Neural crest cell (in vitro differentiated cells): ENCODE data around the gene C17orf58. TPM values are rescaled to one million over a fixed set of nuclear protein-coding genes. Genes with fewer than 3 reads are reported as not detected.
"Not testable (repeated sequence)": the region's sequence is repeated elsewhere in the genome, so short reads cannot be mapped to it uniquely, and the experiment has no call there.

Experiments used
- DNase-seq: peaks from one replicate; pipeline ENCODE4 v3.0.0; 2021; ENCODE audit warnings: low read depth, mixed read lengths, low spot score
- H3K27ac Mint-ChIP-seq: one replicate; pipeline ENCODE4 v1.8.0; 2021; ENCODE audit warnings: mild to moderate bottlenecking, mixed read lengths; ENCODE audit not compliant: unreplicated experiment
- H3K27me3 Mint-ChIP-seq: 2 replicates; pipeline ENCODE4 v1.8.0; 2021; ENCODE audit warnings: low read depth, mild to moderate bottlenecking, mixed read lengths
- H3K36me3 Mint-ChIP-seq: 2 replicates; pipeline ENCODE4 v1.8.0; 2021; ENCODE audit warnings: low read depth, mild to moderate bottlenecking, mixed read lengths
- H3K4me1 Mint-ChIP-seq: 2 replicates; pipeline ENCODE4 v1.8.0; 2021; ENCODE audit warnings: mixed read lengths
- H3K4me3 Mint-ChIP-seq: one replicate; pipeline ENCODE4 v1.8.0; 2021; ENCODE audit warnings: mild to moderate bottlenecking, mixed read lengths
- H3K9me3 Mint-ChIP-seq: 2 replicates; pipeline ENCODE4 v1.8.0; 2021; ENCODE audit warnings: mixed read lengths
- CTCF ChIP-seq: fragments of 200-600 bp; sonication (generic); conservative IDR thresholded peaks from 2 replicates; pipeline ENCODE4 v1.5.0; 2021; ENCODE audit warnings: antibody characterized with exemption, mild to moderate bottlenecking
- long read RNA-seq: library from polyadenylated mRNA; unstranded; transcript quantifications from one replicate; pipeline ENCODE4 v2.0.0, GENCODE V29; 2020
- total RNA-seq: library from RNA; stranded (reverse); gene quantifications from 2 replicates; pipeline ENCODE4 v1.2.1, GENCODE V29; 2021

C17orf58 gene
- total RNA-seq = 16.4 and 18.9 TPM in 2 replicates
- long read RNA-seq, transcript C17orf58-203 (2 exons, 1,654 nt) = minor isoform, 6 of 26 reads
- long read RNA-seq, transcript C17orf58-202 (3 exons, 1,082 nt) = major isoform, 11 of 26 reads
- long read RNA-seq, partial matches to known transcripts = 5 of 26 reads
- long read RNA-seq, other reads (novel, unspliced or antisense) = 3 of 26 reads

DNA sequence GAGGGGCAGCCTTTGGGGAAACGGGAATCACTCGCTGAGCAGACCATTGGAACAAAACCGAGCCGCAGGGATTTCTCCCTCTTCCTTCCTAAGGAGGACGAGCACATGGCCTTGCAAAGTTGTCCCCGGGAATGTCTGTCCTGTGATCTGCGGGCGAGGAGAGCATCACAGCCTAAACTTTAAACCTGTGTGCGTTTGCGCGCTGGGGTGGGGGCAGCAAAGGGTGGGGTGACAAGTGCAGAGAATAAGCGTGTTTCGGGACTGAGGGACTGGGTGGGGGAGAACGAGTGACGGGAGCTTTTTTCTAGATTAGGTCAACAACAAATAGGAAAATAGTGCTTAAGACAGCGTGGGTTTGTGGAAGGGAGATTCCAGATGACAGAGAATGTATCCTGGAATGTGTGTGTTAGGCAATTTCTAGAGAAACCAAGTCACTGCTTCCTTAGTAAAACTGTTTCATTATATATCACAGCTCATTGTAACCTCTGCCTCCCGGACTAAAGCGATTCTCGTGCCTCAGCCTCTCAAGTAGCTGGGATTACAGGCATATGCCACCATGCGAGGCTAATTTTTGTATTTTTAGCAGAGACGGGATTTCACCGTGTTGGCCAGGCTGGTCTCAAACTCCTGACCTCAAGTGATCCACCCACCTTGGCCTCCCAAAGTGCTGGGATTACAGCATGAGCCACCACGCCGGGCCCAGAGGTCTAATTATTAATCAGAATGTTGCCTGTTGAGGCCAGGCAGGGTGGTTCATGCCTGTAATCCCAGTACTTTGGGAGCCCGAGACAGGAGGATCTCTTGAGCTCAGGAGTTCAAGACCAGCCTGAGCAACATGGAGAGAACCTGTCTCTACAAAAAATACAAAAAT is at the start of gene C17orf58:
TSS of gene C17orf58 (minus strand) at position 169 of the 871 bp plus-strand sequence. CDS start 271 bp downstream, outside the sequence.
- Mint-ChIP-seq H3K4me1 (peaks cover 32% of the 10 kb centered on the region), H3K4me3 (peak within 1 kb of the TSS; percentile 90)
- DNase-seq = not testable (repeated sequence)

DNA sequence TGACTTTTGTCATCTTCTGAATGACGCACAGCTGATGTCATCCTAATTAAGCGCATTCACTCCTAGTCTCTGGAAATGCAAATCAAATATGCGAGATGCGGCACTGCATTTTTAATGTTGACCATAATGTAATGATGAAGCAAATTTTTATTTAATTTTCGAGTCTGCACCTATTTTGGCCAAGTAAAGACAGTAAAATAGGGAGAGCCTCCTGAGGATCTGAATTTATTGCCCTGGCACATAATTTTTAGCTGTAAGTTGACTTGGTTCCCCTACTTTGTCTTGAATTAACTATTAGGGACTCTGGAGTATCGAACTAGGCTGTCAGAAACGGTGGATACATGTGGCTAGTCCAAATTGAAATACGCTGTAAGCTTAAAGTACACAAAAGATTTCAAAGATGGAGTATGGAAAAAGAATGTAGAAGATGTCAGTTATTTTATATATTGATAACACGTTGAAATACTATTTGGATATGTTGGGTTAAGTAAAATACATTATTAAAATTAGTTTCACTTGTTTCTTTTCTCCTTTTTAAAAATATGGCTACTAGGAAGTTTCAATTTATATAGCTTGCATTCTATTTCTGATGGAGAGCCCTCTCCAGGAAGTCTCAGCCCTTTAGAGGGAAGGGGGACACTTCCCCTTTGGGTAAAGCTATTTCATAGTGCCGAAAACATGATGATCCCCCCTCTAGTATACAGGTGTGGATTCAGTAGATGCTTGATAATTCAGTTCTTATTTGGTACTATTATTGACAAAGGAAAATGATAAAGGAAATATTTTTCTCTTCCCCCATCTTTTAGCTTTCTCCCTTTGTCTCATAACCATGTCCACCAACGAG is 40.3 kb upstream of the C17orf58 start:
- TF ChIP-seq CTCF = no peak
- Mint-ChIP-seq H3K9me3 (no peaks in the 10 kb centered on the region), H3K27me3 (peaks cover 4% of the 10 kb centered on the region), H3K27ac (peak overlapping the region; percentile 100), H3K4me3 (peak overlapping the region; percentile 99), H3K36me3 (peaks cover 15% of the 10 kb centered on the region), H3K4me1 (peaks cover 46% of the 10 kb centered on the region)
- no peak for DNase-seq

More for the DNA sequence above, at the start of gene C17orf58:
- H3K27ac Mint-ChIP-seq = peak within 1 kb of the TSS; percentile 8
- not testable (repeated sequence) for H3K36me3 Mint-ChIP-seq, H3K9me3 Mint-ChIP-seq
- H3K27me3 Mint-ChIP-seq = peaks cover 27% of the 10 kb centered on the region

DNA sequence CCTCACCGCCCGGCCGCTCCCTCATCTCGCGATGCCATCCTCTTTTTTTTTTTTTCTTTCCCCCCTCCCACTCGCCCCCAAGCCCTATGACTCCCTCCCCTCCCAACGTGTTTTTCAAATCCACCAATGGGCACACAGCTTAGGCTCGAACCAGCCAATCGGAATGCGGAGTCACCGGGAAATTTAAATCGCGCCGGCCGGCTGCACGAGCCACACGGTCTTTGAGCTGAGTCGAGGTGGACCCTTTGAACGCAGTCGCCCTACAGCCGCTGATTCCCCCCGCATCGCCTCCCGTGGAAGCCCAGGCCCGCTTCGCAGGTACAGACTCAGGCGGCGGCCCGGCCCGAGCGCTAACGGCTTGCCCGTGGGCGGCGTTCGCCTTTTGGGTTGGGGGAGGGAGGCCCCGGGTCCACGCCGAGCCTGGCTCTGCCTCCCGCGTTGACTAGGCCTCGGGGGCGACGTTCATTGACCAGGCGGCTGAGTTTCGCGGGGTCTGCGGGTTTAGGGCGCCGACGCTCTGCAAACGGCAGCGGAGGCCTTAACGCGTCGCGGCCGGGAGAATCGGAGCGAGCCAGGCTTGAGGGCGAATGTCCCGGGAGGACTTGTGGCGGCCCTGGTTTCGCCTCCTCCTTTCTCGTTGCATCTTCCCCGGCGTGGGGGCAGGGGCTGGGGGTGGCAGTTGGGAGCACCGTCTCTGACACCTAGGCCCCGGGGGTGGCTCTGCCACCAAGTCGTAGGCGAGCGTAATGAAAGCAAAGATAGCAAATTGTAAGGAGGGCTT is 39.4 kb upstream of the C17orf58 start, which contains the start of gene KPNA2:
TSS of gene KPNA2 (plus strand) at position 213 of the 781 bp plus-strand sequence. CDS start 1,398 bp downstream, outside the sequence.
- DNase-seq = peak; percentile 91
- Mint-ChIP-seq H3K36me3 (peaks cover 14% of the 10 kb centered on the region), H3K4me1 (peaks cover 46% of the 10 kb centered on the region), H3K4me3 (peak within 1 kb of the TSS; percentile 99), H3K27ac (peak within 1 kb of the TSS; percentile 100), H3K9me3 (no peaks in the 10 kb centered on the region), H3K27me3 (peaks cover 4% of the 10 kb centered on the region)
- no peak for TF ChIP-seq CTCF

DNA sequence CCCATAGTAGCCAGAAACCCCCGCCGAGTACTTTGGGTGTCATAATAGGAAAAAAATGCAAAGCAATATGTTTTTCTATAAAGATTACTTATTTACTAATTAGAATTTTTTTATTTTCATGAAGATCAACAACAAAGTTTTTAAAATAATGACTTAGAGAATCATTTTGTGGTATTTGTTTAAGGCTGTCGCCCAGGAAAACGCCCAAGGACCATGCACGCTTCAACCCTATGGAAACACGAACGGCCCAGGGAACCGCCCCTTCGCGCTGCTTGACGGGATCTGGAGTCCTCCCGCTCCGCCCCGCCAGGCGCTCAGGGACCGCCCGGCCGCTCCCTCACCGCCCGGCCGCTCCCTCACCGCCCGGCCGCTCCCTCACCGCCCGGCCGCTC is 38.9 kb upstream of the C17orf58 start:
- Mint-ChIP-seq H3K4me1 (peaks cover 46% of the 10 kb centered on the region), H3K4me3 (peak overlapping the region; percentile 99), H3K36me3 (peaks cover 14% of the 10 kb centered on the region), H3K27ac (no peak overlapping the region), H3K9me3 (no peaks in the 10 kb centered on the region), H3K27me3 (peaks cover 4% of the 10 kb centered on the region)
- DNase-seq = peak; percentile 83
- no peak for TF ChIP-seq CTCF

- Mint-ChIP-seq H3K4me3 (peak overlapping the region; percentile 99), H3K27me3 (peaks cover 4% of the 10 kb centered on the region), H3K27ac (no peak overlapping the region), H3K4me1 (peaks cover 46% of the 10 kb centered on the region), H3K36me3 (peaks cover 14% of the 10 kb centered on the region), H3K9me3 (no peaks in the 10 kb centered on the region)
- no peak for TF ChIP-seq CTCF
- DNase-seq = no peak
Measured at GRCh38 chr17:68034452-68034776, 38.1 kb upstream of the C17orf58 start.
